IMR-90 (cell line): ENCODE measurements around the gene RNF43. TPM values are rescaled to one million over a fixed set of nuclear protein-coding genes. Genes with fewer than 3 reads are reported as not detected.

Source experiments
- ATAC-seq: fragments of 200-7000 bp; cut with Tn5 transposase; 2 replicates; pipeline ENCODE4 v1.9.1; 2020; ENCODE audit warnings: low read depth, mild to moderate bottlenecking, moderate library complexity
- BruUV-seq: library from RNA; stranded (reverse); fragments of 400-500 nt; replicated peaks from 2 replicates; lab custom pipeline; 2021; lab: Mats Ljungman, UMichigan
- CTCF ChIA-PET: fragments of 300-600 bp; formaldehyde crosslinking; extraction: SDS; loops from one replicate; lab custom pipeline; 2021; ENCODE audit warnings: antibody characterized with exemption; lab: Yijun Ruan, JAX
- POLR2A ChIA-PET: fragments of 300-600 bp; sonication (Branson Sonifier 250); formaldehyde crosslinking; loops from one replicate; lab custom pipeline; 2022; ENCODE audit warnings: antibody characterized with exemption; ENCODE audit not compliant: unreplicated experiment; lab: Charles Lee
- DNase-seq: peaks from one replicate; pipeline ENCODE4 v3.0.0; 2013
- H2AFZ ChIP-seq: replicated peaks from 2 replicates; pipeline ENCODE3; 2013; ENCODE audit warnings: low read length, mild to moderate bottlenecking; ENCODE audit not compliant: poor library complexity
- H2AK5ac ChIP-seq: 2 replicates; pipeline ENCODE4 v1.6.1; 2013; ENCODE audit warnings: low read depth, low read length, inconsistent platforms
- H2AK9ac ChIP-seq: replicated peaks from 2 replicates; pipeline ENCODE3; 2013; ENCODE audit warnings: mild to moderate bottlenecking, low read depth, low read length, moderate library complexity; ENCODE audit not compliant: poor library complexity
- H2BK120ac ChIP-seq: 2 replicates; pipeline ENCODE4 v1.6.1; 2013; ENCODE audit warnings: low read depth, low read length, inconsistent platforms
- H2BK15ac ChIP-seq: 3 replicates; pipeline ENCODE4 v1.6.1; 2013; ENCODE audit warnings: low read depth, low read length, inconsistent platforms
- H2BK20ac ChIP-seq: 2 replicates; pipeline ENCODE4 v1.6.1; 2013; ENCODE audit warnings: low read depth, mild to moderate bottlenecking, inconsistent platforms, low read length, moderate library complexity
- H2BK5ac ChIP-seq: 2 replicates; pipeline ENCODE4 v1.6.1; 2013; ENCODE audit warnings: mild to moderate bottlenecking, low read depth, low read length, inconsistent platforms; ENCODE audit not compliant: poor library complexity, severe bottlenecking
- H3K14ac ChIP-seq: replicated peaks from 2 replicates; pipeline ENCODE4 v1.6.1; 2013; ENCODE audit warnings: low read depth, low read length, inconsistent platforms
- H3K18ac ChIP-seq: 2 replicates; pipeline ENCODE4 v1.6.1; 2013; ENCODE audit warnings: low read depth, low read length, control low read depth
- H3K23ac ChIP-seq: 2 replicates; pipeline ENCODE4 v1.6.1; 2013; ENCODE audit warnings: low read depth, low read length, inconsistent platforms
- H3K27ac ChIP-seq: 2 replicates; pipeline ENCODE4 v1.5.1; 2013; ENCODE audit warnings: mild to moderate bottlenecking, control low read depth, low read length; ENCODE audit not compliant: insufficient read depth
- H3K27me3 ChIP-seq: 2 replicates; pipeline ENCODE4 v1.6.1; 2013; ENCODE audit warnings: low read length; ENCODE audit not compliant: control insufficient read depth, insufficient read depth
- H3K36me3 ChIP-seq: 2 replicates; pipeline ENCODE4 v1.6.1; 2013; ENCODE audit warnings: low read length, mixed read lengths; ENCODE audit not compliant: control insufficient read depth, insufficient read depth
- H3K4ac ChIP-seq: 2 replicates; pipeline ENCODE4 v1.6.1; 2013; ENCODE audit warnings: low read depth, low read length, inconsistent platforms
- H3K4me1 ChIP-seq: 2 replicates; pipeline ENCODE4 v1.6.1; 2013; ENCODE audit warnings: low read length, mixed read lengths; ENCODE audit not compliant: control insufficient read depth, insufficient read depth
- H3K4me2 ChIP-seq: 2 replicates; pipeline ENCODE4 v1.6.1; 2013; ENCODE audit warnings: low read depth, mild to moderate bottlenecking, control low read depth, low read length, moderate library complexity
- H3K4me3 ChIP-seq: 2 replicates; pipeline ENCODE4 v1.5.1; 2013; ENCODE audit warnings: low read depth, mild to moderate bottlenecking, control low read depth, low read length, moderate library complexity; ENCODE audit not compliant: insufficient read depth
- H3K56ac ChIP-seq: 2 replicates; pipeline ENCODE4 v1.6.1; 2013; ENCODE audit warnings: low read length, inconsistent platforms; ENCODE audit not compliant: insufficient read depth; ENCODE audit errors: extremely low read depth
- H3K79me1 ChIP-seq, 2 experiments: 2 replicates each; pipeline ENCODE4 v1.6.1; 2013; ENCODE audit warnings: low read length in 2 of 2, inconsistent platforms in 1 of 2, low read depth in 1 of 2
- H3K9ac ChIP-seq: 2 replicates; pipeline ENCODE4 v1.6.1; 2013; ENCODE audit warnings: low read depth, low read length, control low read depth
- H3K9me1 ChIP-seq: 2 replicates; pipeline ENCODE4 v1.6.1; 2013; ENCODE audit warnings: low read length, inconsistent platforms; ENCODE audit not compliant: insufficient read depth
- H3K9me3 ChIP-seq: 2 replicates; pipeline ENCODE4 v1.6.1; 2013; ENCODE audit warnings: low read length; ENCODE audit not compliant: control insufficient read depth, insufficient read depth
- H4K20me1 ChIP-seq: 2 replicates; pipeline ENCODE4 v1.6.1; 2013; ENCODE audit warnings: low read length, inconsistent platforms; ENCODE audit not compliant: insufficient read depth
- H4K5ac ChIP-seq: 2 replicates; pipeline ENCODE4 v1.6.1; 2013; ENCODE audit warnings: mild to moderate bottlenecking, low read depth, low read length, control low read depth
- H4K8ac ChIP-seq, 2 experiments: 2 replicates each; pipeline ENCODE4 v1.6.1; 2013; ENCODE audit warnings: low read depth in 2 of 2, low read length in 2 of 2, control low read depth in 1 of 2, inconsistent platforms in 1 of 2
- H4K91ac ChIP-seq: 2 replicates; pipeline ENCODE4 v1.6.1; 2013; ENCODE audit warnings: low read depth, low read length, inconsistent platforms; ENCODE audit not compliant: insufficient read depth
- RCOR1 ChIP-seq: IDR thresholded peaks from 2 replicates; pipeline ENCODE4 v1.6.1; 2012; ENCODE audit warnings: mild to moderate bottlenecking, low read length, improper control_type of control experiment; ENCODE audit not compliant: insufficient replicate concordance
- WGBS, 2 experiments: methylation state at CpG; one replicate each; pipeline versions ENCODE4 v1.1.5 to v1.1.7; 2013; ENCODE audit warnings: missing lambda C conversion rate in 2 of 2; ENCODE audit not compliant: insufficient read length in 1 of 2; ENCODE audit errors: extremely low coverage in 2 of 2; 5-methylcytosine and 5-hydroxymethylcytosine counted together
- dilution Hi-C: fragments of 300-500 bp; cut with HindIII; formaldehyde crosslinking; loops from one replicate; pipeline ENCODE4 v1.14.3; 2018; ENCODE audit warnings: low sequenced_read_pairs; ENCODE audit not compliant: unreplicated experiment
- in situ Hi-C: fragments of 300-500 bp; cut with MboI; formaldehyde crosslinking; loops from 3 replicates; pipeline ENCODE4 v1.14.3; 2019; ENCODE audit warnings: low sequenced_read_pairs, inconsistent platforms, mixed read lengths
- intact Hi-C: fragments of 100-400 bp; cut with micrococcal nuclease; formaldehyde crosslinking; loops from 2 replicates; pipeline ENCODE4 v1.10.0; 2022
- polyA plus RNA-seq, 3 experiments: library from polyadenylated mRNA; depleted of rRNA; stranded (reverse); fragments of >200 nt; gene quantifications; 2 replicates each; pipeline ENCODE4 v1.2.3, GENCODE V29; 2012; ENCODE audit warnings: low replicate concordance in 1 of 3
- total RNA-seq: library from RNA; depleted of rRNA; stranded (reverse); fragments of >200 nt; gene quantifications from 2 replicates; pipeline ENCODE4 v1.2.3, GENCODE V29; 2012

RNF43 gene
- total and polyA plus RNA-seq, 2 of the 4 experiments (the other 2 are of a cell fraction) = under 0.01 TPM; not detected in 1

GRCh38 chr17:58377661-58378060 lies 39.7 kb downstream of the RNF43 start:
- H2AFZ ChIP-seq = no peak overlapping the region
- dilution Hi-C loops (no loop called here), intact Hi-C loops (no loop called here), in situ Hi-C loops (no loop called here)
- POLR2A ChIA-PET = no interaction called here
- no peak overlapping the region for H2AK5ac ChIP-seq
- no peak overlapping the region for H3K56ac ChIP-seq
- no peak overlapping the region for H2AK9ac ChIP-seq
- no peak overlapping the region for H3K9ac ChIP-seq
- H4K8ac ChIP-seq = no peak overlapping the region
- no peaks in the 10 kb centered on the region for H3K79me1 ChIP-seq
- WGBS, 2 experiments = 50% methylated on average over 1 of the region's 5 CpGs; no CpG with 5 or more reads in 1 of the 2 experiments
- H3K4me2 ChIP-seq = no peak overlapping the region
- H2BK5ac ChIP-seq = no peak overlapping the region
- H3K4me3 ChIP-seq = no peak overlapping the region
- H3K23ac ChIP-seq = no peak overlapping the region
- BruUV-seq = no TSS peak
- CTCF ChIA-PET = no interaction called here
- ATAC-seq (no peak), DNase-seq (no peak)
- H3K4me1 ChIP-seq = no peaks in the 10 kb centered on the region
- H4K91ac ChIP-seq = no peak overlapping the region
- no peak for TF ChIP-seq RCOR1
- no peaks in the 10 kb centered on the region for H3K36me3 ChIP-seq
- H3K4ac ChIP-seq = no peak overlapping the region
- H4K20me1 ChIP-seq = no peaks in the 10 kb centered on the region
- H3K9me1 ChIP-seq = no peaks in the 10 kb centered on the region
- no peak overlapping the region for H3K18ac ChIP-seq
- H3K27me3 ChIP-seq = peaks cover 26% of the 10 kb centered on the region
- no peaks in the 10 kb centered on the region for H3K9me3 ChIP-seq
- no peak overlapping the region for H3K27ac ChIP-seq
- no peak overlapping the region for H4K5ac ChIP-seq
- H3K14ac ChIP-seq = no peak overlapping the region
- no peak overlapping the region for H2BK20ac ChIP-seq
- H2BK120ac ChIP-seq = no peak overlapping the region
- no peak overlapping the region for H2BK15ac ChIP-seq
